Measurements from ENCODE around the gene NOD1.
"Not testable (repeated sequence)": the region's sequence is repeated elsewhere in the genome, so short reads cannot be mapped to it uniquely, and the experiment has no call there.

Gene NOD1

GRCh38 chr7:30503274-30504212 is 25.0 kb upstream of the NOD1 start:
- DNase-seq (ENCODE audit: low spot score), result peak; percentile 11

GRCh38 chr7:30502470-30503251 is 24.1 kb upstream of the NOD1 start:
- no peak for DNase-seq (ENCODE audit: low spot score)

- no peak for DNase-seq (ENCODE audit: low spot score)
Measured at GRCh38 chr7:30501264-30501663, 22.7 kb upstream of the NOD1 start.

GRCh38 chr7:30493228-30493627 is 14.6 kb upstream of the NOD1 start:
- DNase-seq (ENCODE audit: low spot score), result no peak

- DNase-seq (ENCODE audit: low spot score), result no peak
Measured at GRCh38 chr7:30491417-30491816, 12.8 kb upstream of the NOD1 start.

GRCh38 chr7:30487371-30487770 is 8.8 kb upstream of the NOD1 start:
- no peak for DNase-seq (ENCODE audit: low spot score)

- no peak for DNase-seq (ENCODE audit: low spot score)
Measured at GRCh38 chr7:30485667-30486066, 7.1 kb upstream of the NOD1 start.

GRCh38 chr7:30481416-30481815 is 2.8 kb upstream of the NOD1 start:
- DNase-seq (ENCODE audit: low spot score), result not testable (repeated sequence)

GRCh38 chr7:30479202-30480120 is 877 bp upstream of the NOD1 start:
- no peak for DNase-seq (ENCODE audit: low spot score)

- no peak for DNase-seq (ENCODE audit: low spot score)
Measured at GRCh38 chr7:30476459-30477145, 2.0 kb downstream of the NOD1 start.

- DNase-seq (ENCODE audit: low spot score), result no peak
Measured at GRCh38 chr7:30475580-30475979, 3.0 kb downstream of the NOD1 start.

GRCh38 chr7:30474893-30475292 is 3.7 kb downstream of the NOD1 start:
- DNase-seq (ENCODE audit: low spot score), result peak; percentile 75

GRCh38 chr7:30474485-30474884 is 4.1 kb downstream of the NOD1 start:
- no peak for DNase-seq (ENCODE audit: low spot score)

- DNase-seq (ENCODE audit: low spot score), result no peak
Measured at GRCh38 chr7:30473903-30474302, 4.7 kb downstream of the NOD1 start.

- peak; percentile 54 for DNase-seq (ENCODE audit: low spot score)
Measured at GRCh38 chr7:30472784-30473775, 5.5 kb downstream of the NOD1 start.

- no peak for DNase-seq (ENCODE audit: low spot score)
Measured at GRCh38 chr7:30472081-30472783, 6.4 kb downstream of the NOD1 start.

GRCh38 chr7:30471205-30471604 is 7.4 kb downstream of the NOD1 start:
- no peak for DNase-seq (ENCODE audit: low spot score)

GRCh38 chr7:30470771-30471170 is 7.8 kb downstream of the NOD1 start:
- DNase-seq (ENCODE audit: low spot score), result peak; percentile 50

GRCh38 chr7:30470163-30470770 is 8.3 kb downstream of the NOD1 start:
- no peak for DNase-seq (ENCODE audit: low spot score)
